Spinal cord (tissue), 10 donors: ENCODE results near the gene ATOSA. TPM values are rescaled to one million over a fixed set of nuclear protein-coding genes. Genes with fewer than 3 reads are reported as not detected.

Experiments
- DNase-seq, 6 donors: peaks; one replicate each; pipeline versions ENCODE4 v3.0.0 to v3.0.0-alpha.2; 2013 to 2015; ENCODE audit warnings: low spot score in 6 of 6, low read depth in 4 of 6
- H3K27ac ChIP-seq: one replicate; pipeline ENCODE4 v1.5.1; 2013; ENCODE audit warnings: low read depth, low read length, control low read depth
- H3K27me3 ChIP-seq: one replicate; pipeline ENCODE4 v1.6.1; 2013; ENCODE audit warnings: low read length; ENCODE audit not compliant: control insufficient read depth, insufficient read depth
- H3K36me3 ChIP-seq: one replicate; pipeline ENCODE4 v1.6.1; 2013; ENCODE audit warnings: low read length; ENCODE audit not compliant: control insufficient read depth, insufficient read depth
- H3K4me1 ChIP-seq: one replicate; pipeline ENCODE4 v1.6.1; 2013; ENCODE audit warnings: low read length; ENCODE audit not compliant: control insufficient read depth, insufficient read depth
- H3K4me3 ChIP-seq: one replicate; pipeline ENCODE4 v1.5.1; 2013; ENCODE audit warnings: low read depth, low read length, control low read depth
- H3K9me3 ChIP-seq: one replicate; pipeline ENCODE4 v1.6.1; 2013; ENCODE audit warnings: low read length; ENCODE audit not compliant: control insufficient read depth, insufficient read depth
- WGBS: methylation state at CpG from one replicate; pipeline ENCODE4 v1.1.5; 2013; ENCODE audit warnings: missing lambda C conversion rate; ENCODE audit not compliant: insufficient coverage; 5-methylcytosine and 5-hydroxymethylcytosine counted together
- polyA plus RNA-seq, 2 donors: library from polyadenylated mRNA; unstranded; fragments of 120-200 nt; gene quantifications; one replicate each; pipeline ENCODE4 v1.2.1, GENCODE V29; 2013; ENCODE audit not compliant: insufficient read length in 2 of 2
- total RNA-seq, 2 donors: library from RNA; depleted of rRNA in 1 of 2; stranded (reverse); fragments of 120-200 nt in 1 of 2; fragments of >200 nt in 1 of 2; gene quantifications; one replicate each; pipeline versions ENCODE4 v1.2.3 to v1.2.4, GENCODE V29; 2013 to 2014
- donor health status: healthy.

The ATOSA gene
- total and polyA plus RNA-seq, 4 donors, result 37.4 to 86.8 (median 48.7) TPM

- H3K4me1 ChIP-seq, result no peaks in the 10 kb centered on the region
- H3K4me3 ChIP-seq, result no peak overlapping the region
- peaks cover 5% of the 10 kb centered on the region for H3K36me3 ChIP-seq
- WGBS, result no CpG with 5 or more reads among the region's 3 CpGs
- no peak for DNase-seq
- H3K27me3 ChIP-seq, result no peaks in the 10 kb centered on the region
- H3K27ac ChIP-seq, result no peak overlapping the region
- no peaks in the 10 kb centered on the region for H3K9me3 ChIP-seq
These were observed 19.0 kb downstream of the ATOSA start for GRCh38 chr15:52660192-52660591.

GRCh38 chr15:52658955-52659354 lies 20.2 kb downstream of the ATOSA start:
- Histone ChIP-seq H3K9me3 (no peaks in the 10 kb centered on the region), H3K27ac (no peak overlapping the region), H3K36me3 (no peaks in the 10 kb centered on the region), H3K27me3 (no peaks in the 10 kb centered on the region), H3K4me1 (no peaks in the 10 kb centered on the region), H3K4me3 (no peak overlapping the region)
- no CpG with 5 or more reads among the region's 1 CpG for WGBS
- no peak for DNase-seq

GRCh38 chr15:52657338-52657737 lies 21.9 kb downstream of the ATOSA start:
- H3K27ac ChIP-seq, result no peak overlapping the region
- DNase-seq, result no peak
- no peak overlapping the region for H3K4me3 ChIP-seq
- H3K36me3 ChIP-seq, result no peaks in the 10 kb centered on the region
- no peaks in the 10 kb centered on the region for H3K4me1 ChIP-seq
- no CpG with 5 or more reads among the region's 1 CpG for WGBS
- no peaks in the 10 kb centered on the region for H3K9me3 ChIP-seq
- H3K27me3 ChIP-seq, result no peaks in the 10 kb centered on the region

GRCh38 chr15:52656412-52656811 lies 22.8 kb downstream of the ATOSA start:
- no peak for DNase-seq
- no peaks in the 10 kb centered on the region for H3K27me3 ChIP-seq
- H3K9me3 ChIP-seq, result no peaks in the 10 kb centered on the region
- no peaks in the 10 kb centered on the region for H3K4me1 ChIP-seq
- H3K36me3 ChIP-seq, result no peaks in the 10 kb centered on the region
- H3K27ac ChIP-seq, result no peak overlapping the region
- no peak overlapping the region for H3K4me3 ChIP-seq

GRCh38 chr15:52653431-52653964 lies 25.7 kb downstream of the ATOSA start:
- no peak overlapping the region for H3K4me3 ChIP-seq
- peak overlapping the region; percentile 17 for H3K27ac ChIP-seq
- peak in 1 of 6 donors; percentile 50 for DNase-seq
- no peaks in the 10 kb centered on the region for H3K27me3 ChIP-seq
- H3K4me1 ChIP-seq, result no peaks in the 10 kb centered on the region
- H3K9me3 ChIP-seq, result no peaks in the 10 kb centered on the region
- H3K36me3 ChIP-seq, result no peaks in the 10 kb centered on the region
- 100% methylated on average over 1 of the region's 5 CpGs for WGBS

GRCh38 chr15:52652984-52653383 lies 26.2 kb downstream of the ATOSA start:
- WGBS, result 50% methylated on average over 2 of the region's 5 CpGs
- Histone ChIP-seq H3K4me3 (no peak overlapping the region), H3K4me1 (no peaks in the 10 kb centered on the region), H3K27me3 (no peaks in the 10 kb centered on the region), H3K9me3 (no peaks in the 10 kb centered on the region), H3K36me3 (no peaks in the 10 kb centered on the region), H3K27ac (peak overlapping the region; percentile 17)
- DNase-seq, result no peak

GRCh38 chr15:52652286-52652685 lies 26.9 kb downstream of the ATOSA start:
- no peaks in the 10 kb centered on the region for H3K27me3 ChIP-seq
- no peak for DNase-seq
- peak overlapping the region; percentile 50 for H3K4me3 ChIP-seq
- H3K36me3 ChIP-seq, result no peaks in the 10 kb centered on the region
- no peaks in the 10 kb centered on the region for H3K9me3 ChIP-seq
- no peaks in the 10 kb centered on the region for H3K4me1 ChIP-seq
- WGBS, result no CpG with 5 or more reads among the region's 1 CpG
- H3K27ac ChIP-seq, result peak overlapping the region; percentile 86

GRCh38 chr15:52651868-52652267 lies 27.3 kb downstream of the ATOSA start:
- no peaks in the 10 kb centered on the region for H3K27me3 ChIP-seq
- no peaks in the 10 kb centered on the region for H3K36me3 ChIP-seq
- no peaks in the 10 kb centered on the region for H3K9me3 ChIP-seq
- DNase-seq, result peak; percentile 84 to 98 (median 86)
- H3K4me1 ChIP-seq, result no peaks in the 10 kb centered on the region
- peak overlapping the region; percentile 50 for H3K4me3 ChIP-seq
- WGBS, result 0% methylated on average over 6 of the region's 8 CpGs
- peak overlapping the region; percentile 86 for H3K27ac ChIP-seq

- H3K4me3 ChIP-seq, result peak overlapping the region; percentile 50
These were observed 28.1 kb downstream of the ATOSA start for GRCh38 chr15:52651114-52651513.

GRCh38 chr15:52649686-52650085 lies 29.5 kb downstream of the ATOSA start:
- Histone ChIP-seq H3K4me1 (no peaks in the 10 kb centered on the region), H3K27ac (no peak overlapping the region)
- peak in 1 of 6 donors; percentile 14 for DNase-seq

More at GRCh38 chr15:52651114-52651513, 28.1 kb downstream of the ATOSA start:
- Histone ChIP-seq H3K27me3 (no peaks in the 10 kb centered on the region), H3K27ac (peak overlapping the region; percentile 86), H3K9me3 (no peaks in the 10 kb centered on the region), H3K4me1 (no peaks in the 10 kb centered on the region), H3K36me3 (no peaks in the 10 kb centered on the region)
- peak in 1 of 6 donors; percentile 18 for DNase-seq
- no CpG with 5 or more reads among the region's 1 CpG for WGBS

More at GRCh38 chr15:52649686-52650085, 29.5 kb downstream of the ATOSA start:
- H3K27me3 ChIP-seq, result no peaks in the 10 kb centered on the region
- H3K36me3 ChIP-seq, result peaks cover 3% of the 10 kb centered on the region
- H3K4me3 ChIP-seq, result no peak overlapping the region
- H3K9me3 ChIP-seq, result no peaks in the 10 kb centered on the region
